GM19328 (cell line): Measurements from ENCODE around the gene LITAFD.
"Not testable (repeated sequence)": the region's sequence is repeated elsewhere in the genome, so short reads cannot be mapped to it uniquely, and the experiment has no call there.

ENCODE experiments used
- ATAC-seq: cut with Tn5 transposase; IDR thresholded peaks from one replicate; pipeline ENCODE4 v1.9.1; 2021; ENCODE audit warnings: mild to moderate bottlenecking, moderate library complexity; ENCODE audit not compliant: unreplicated experiment

The LITAFD gene

DNA sequence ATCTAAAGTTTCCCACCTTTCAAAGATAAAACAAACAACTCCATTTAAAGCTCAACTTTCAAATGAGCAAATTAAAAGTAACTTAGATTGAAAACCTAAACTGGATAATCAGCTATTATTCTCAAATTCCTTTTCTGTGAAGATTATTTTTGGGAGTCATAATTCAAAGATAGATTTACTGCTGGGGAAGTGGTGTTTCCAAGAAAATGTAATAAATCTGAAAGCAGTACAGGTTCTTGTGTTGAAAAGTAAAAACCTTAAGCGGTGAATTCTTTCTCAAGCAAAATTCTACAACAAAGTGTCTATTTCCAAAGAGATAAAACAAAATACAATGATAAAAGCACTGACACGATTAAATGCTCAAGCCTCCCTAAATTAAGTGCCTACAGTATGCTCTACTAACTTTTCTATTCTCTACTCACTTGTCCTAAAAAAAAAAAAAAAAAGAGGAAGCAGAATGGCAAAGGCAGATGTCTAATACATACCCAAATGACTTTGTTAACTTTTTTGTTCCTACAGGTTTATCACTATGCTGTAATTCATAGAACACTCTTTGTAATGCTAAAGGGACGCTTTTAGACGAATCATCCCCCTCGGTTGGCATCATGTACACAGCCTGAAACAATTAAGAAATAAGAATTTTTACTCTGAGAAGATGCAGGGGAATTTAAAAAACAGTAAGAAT lies 34.5 kb downstream of the LITAFD start:
- ATAC-seq = no peak

DNA sequence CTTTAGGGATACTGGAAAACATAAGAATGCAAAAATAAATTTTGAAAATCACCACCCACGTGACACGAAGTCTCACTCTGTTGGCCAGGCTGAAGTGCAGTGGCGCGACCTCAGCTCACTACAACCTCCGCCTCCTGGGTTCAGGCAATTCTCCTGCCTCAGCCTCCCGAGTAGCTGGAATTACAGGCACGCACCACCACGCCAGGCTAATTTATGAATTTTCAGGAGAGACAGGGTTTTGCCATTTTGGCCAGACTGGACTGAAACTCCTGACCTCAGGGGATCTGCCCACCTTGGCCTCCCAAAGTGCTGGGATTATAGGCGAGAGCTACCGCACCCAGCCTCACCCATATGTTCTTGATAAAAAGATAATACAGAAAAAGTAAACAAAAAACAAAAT lies 35.2 kb downstream of the LITAFD start:
- not testable (repeated sequence) for ATAC-seq

DNA sequence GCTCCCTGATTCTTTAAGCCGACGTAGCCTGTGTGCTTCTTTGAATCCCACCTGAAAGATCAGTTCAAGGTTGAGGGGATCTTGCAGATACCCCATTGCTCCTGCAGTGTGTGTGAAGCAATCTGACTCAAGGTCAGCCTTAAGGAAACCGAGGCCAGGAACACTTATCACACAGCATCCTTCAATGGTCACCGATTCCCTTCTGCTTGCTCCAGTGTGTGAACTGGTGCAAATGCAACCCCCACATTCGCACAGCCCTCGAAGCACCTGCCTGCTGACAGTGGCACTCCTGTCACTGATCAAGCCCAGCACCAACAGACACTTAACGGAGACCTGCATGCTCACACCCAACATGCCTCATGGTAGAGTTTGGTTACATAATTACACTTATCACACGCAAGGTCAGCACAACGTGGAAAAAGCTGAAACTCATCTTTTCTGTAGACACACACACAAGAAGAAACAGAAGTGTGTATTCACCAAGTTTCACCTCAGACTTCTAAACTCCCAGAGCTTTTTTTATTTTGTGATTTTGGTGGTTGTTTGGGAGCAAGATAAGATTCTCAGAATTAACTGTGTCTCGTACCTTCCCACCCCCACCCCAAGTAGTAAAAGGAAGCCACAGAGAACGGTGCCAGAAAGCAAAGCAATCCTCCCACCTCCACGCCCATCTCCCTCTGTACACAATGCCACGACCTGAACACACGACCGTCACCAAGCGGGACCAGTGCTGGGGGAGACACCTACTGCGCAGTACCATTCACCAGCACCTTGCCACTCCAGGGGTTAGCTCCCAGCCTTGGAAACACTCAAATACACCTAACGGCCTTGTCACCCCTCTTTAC lies 37.2 kb downstream of the LITAFD start:
- no peak for ATAC-seq

DNA sequence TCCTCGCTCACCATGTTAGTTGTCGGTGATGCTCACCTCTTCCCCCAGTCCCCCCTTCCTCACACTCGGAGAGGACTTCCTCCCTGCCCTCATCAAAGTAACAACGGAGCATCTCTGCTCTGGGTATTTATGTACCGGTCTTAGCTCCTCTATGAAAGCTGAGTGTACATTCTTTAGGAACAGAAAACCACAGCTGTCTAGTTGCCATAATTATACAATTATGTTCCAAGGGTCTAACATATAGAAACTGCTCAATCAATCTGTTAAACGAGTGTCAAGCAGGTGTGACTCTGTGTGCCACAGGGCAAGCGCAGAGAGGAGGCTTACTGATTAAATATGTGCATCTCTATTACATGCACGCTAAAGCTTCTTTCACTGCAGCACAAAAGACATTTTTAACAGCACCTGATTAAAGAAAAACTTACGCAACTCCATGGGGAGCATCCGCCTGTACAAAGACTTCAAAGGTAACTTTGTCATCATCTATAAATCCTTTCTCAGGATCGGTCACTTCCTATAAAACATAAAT lies 37.8 kb downstream of the LITAFD start:
- no peak for ATAC-seq

DNA sequence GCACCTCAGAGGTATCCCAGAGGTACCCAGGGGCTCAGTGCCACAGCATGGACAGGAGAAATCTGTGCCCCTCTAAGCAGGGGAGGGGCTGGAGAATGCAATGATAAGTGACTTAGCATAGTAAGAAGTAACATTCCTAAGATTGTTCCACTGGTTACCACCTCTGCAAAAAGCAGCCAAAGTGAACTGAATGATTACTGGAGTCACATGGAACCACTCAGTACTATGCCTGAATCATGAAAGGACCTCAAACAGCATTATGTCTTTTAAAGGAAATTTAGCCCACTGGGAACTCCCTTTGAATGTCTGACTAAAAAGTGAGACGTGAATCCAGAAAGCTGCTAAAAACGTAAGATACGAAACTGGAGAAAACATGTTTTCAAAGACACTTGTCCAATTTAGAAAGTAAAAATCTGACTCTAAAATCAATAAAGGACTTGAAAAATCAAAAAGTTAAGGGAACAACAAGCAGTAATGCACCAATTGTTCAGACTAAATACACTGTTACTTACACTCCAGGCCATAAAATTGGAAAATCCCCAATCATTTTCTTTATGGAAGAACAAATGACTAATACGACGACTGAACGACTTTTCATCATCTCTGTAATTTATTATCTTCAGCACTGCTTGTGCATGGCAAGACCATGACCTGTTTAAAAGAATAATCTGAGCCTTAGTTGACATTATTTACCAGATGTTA lies 38.6 kb downstream of the LITAFD start:
- ATAC-seq = no peak

DNA sequence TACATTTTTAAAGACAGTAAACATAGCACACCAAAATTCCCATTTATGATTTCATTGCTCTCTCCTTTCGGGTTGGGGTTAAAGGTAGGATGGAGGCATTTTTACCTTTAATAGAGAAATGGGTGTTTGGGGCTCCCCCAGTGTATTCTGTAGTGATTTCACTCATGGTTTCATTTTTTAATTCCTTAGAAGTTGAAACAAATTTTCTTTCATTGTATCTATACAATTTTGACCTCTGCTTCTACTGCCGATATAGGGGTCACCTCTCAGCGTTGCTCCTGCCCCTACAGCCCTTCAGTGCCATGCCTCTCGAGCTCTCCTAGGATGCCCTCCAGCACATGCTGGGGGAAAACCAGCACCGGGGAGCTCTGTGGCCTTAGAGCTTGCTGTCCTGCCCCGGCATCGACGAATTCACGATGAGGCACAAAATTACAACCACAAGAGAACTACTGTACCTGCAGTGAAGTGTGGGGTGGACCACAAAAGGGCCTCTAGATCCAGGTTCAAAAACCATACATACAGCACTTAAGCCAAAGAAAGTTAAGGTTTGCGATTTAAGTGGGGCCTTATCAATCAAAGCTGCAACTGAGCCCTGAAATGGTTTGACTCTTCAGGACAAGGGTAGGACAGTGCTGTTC lies 39.3 kb downstream of the LITAFD start:
- no peak for ATAC-seq

GRCh38 chr16:8923199-8923598 lies 41.0 kb downstream of the LITAFD start:
- no peak for ATAC-seq

DNA sequence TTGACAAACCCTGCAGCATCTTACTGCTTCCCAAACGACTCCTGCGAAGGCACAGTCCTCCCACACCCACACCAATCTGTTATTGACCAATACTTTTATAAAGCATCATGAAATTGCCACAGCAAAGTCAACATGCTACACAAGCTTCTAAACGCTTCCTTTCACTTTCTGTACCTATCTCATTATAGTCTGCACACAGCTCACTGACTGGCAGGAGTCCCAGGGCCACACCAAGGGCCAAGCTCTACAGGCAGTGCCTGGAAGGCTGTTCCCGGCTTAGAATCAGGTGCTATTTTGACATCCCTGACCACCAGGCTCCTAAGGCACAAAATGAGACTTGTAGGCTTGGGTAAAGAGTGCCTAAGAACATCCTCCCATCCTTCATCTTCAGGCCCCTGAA lies 42.1 kb downstream of the LITAFD start:
- no peak for ATAC-seq

DNA sequence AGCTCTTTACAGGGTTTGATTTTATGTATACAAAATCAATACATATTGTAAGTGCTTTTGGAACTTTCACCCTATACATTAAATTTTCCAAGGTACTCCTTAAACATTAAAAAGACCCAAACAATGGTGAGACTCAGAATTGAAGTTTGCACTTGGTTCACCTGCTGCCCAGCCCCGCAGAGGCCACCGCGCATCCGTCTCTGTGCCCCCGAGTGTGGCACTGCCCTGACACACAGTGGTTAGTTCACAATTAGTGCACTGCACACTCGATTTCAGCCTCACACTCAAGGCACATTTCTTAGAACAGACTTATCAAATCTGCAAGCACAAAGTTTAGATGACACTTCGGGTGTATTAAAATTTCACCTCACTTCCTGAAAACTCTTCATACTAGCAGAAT lies 43.3 kb downstream of the LITAFD start:
- ATAC-seq = no peak

DNA sequence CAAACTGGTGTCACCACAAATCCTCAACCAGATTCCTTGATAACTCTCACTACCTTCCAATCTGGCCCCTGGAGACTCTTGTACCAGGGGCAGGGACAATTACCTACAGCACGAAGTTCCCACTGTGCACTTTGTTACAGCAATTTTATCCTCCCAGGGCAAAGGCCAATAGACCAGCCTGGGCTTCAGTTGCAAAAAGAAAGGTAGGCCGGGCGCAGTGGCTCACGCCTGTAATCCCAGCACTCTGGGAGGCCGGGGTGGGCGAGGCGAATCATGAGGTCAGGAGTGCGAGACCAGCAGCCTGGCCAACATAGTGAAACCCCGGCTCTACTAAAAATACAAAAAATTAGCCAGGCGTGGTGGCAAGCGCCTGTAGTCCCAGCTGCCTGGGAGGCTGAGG lies 44.7 kb downstream of the LITAFD start:
- ATAC-seq = no peak

DNA sequence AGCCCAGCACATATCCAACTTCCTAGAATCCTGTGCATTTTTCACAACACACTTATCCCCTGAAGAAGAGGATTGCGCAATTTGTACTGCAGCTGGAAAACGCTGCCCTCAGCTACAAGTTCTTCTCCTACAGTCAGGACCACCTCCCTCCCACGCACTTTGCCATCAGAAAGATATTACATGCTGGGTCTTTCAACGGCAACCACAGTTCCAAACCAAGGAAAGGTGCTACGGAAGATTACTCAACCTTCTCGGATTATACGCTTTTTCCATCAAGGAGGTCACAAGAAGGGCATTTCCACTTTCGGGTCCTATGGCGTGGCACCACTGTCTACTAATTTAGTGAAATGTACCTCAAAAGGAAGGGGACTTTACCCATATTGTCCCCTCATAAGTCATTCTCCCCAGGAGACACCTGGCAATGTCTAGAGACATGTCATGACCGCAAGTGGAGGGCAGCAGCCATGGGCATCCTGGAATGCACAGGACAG lies 46.4 kb downstream of the LITAFD start:
- no peak for ATAC-seq

GRCh38 chr16:8929086-8929748 lies 47.1 kb downstream of the LITAFD start:
- ATAC-seq = no peak

GRCh38 chr16:8931859-8932258 lies 49.7 kb downstream of the LITAFD start:
- no peak for ATAC-seq

DNA sequence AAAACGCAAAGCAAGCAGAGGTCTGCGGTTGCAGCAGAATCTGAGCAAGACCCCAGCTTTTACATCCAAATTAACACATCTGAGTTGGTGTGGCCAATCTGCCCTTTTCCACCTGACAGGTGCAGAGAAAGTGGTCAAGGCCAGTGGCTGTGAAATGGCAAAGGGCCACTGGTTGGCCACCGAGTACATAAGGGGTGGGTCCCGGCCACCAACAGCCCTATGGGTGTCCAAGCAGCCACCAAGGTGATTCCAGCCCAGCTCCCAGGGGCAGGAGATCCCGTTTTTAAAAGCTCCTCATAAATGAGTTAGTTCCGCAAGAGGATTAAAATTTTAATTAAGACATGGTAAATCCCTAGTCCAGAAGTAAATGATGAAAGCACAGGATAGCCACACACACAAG lies 52.5 kb downstream of the LITAFD start:
- ATAC-seq = no peak
